Measurements from ENCODE around the gene THG1L. TPM values are rescaled to one million over a fixed set of nuclear protein-coding genes. Genes with fewer than 3 reads are reported as not detected.
"Not testable (repeated sequence)": the region's sequence is repeated elsewhere in the genome, so short reads cannot be mapped to it uniquely, and the experiment has no call there.

Gene THG1L
- 10 to 100 TPM; 28.1 to 30.2 TPM for total RNA-seq

- H3K36me3 Mint-ChIP-seq (ENCODE audit: low read depth) = peaks cover 20% of the 10 kb centered on the region
- intact Hi-C loops (cut with micrococcal nuclease) = loop anchor here (1.0 to 2.0 kb wide), 7 partner anchors 12 to 1725 kb away; partner anchors contain the start of genes CLINT1, LSM11 and MED7
- H3K9me3 Mint-ChIP-seq = peaks cover 2% of the 10 kb centered on the region
Observed at GRCh38 chr5:157731272-157732129, at the start of gene THG1L. THG1L (plus strand) TSS chr5:157731420; CDS start chr5:157731441, 21 bp downstream.

GRCh38 chr5:157682257-157682656 is 49.0 kb upstream of the THG1L start:
- Mint-ChIP-seq H3K4me1 (ENCODE audit: low read depth) (no peaks in the 10 kb centered on the region), H3K27me3 (ENCODE audit: low read depth) (no peaks in the 10 kb centered on the region), H3K36me3 (ENCODE audit: low read depth) (no peaks in the 10 kb centered on the region), H3K4me3 (no peak overlapping the region), H3K9me3 (no peaks in the 10 kb centered on the region), H3K27ac (no peak overlapping the region)
- no peak for DNase-seq
- intact Hi-C loops (cut with micrococcal nuclease) = no loop called here
- CTCF ChIA-PET = interaction anchor here (0.6 to 2.3 kb wide), 2 partner anchors 16 to 61 kb away, joined by 3 to 7 read pairs; partner anchors contain the start of gene LSM11

More at GRCh38 chr5:157731272-157732129, at the start of gene THG1L:
- Mint-ChIP-seq H3K27ac (peak within 1 kb of the TSS; percentile 95), H3K4me3 (peak within 1 kb of the TSS; percentile 97), H3K27me3 (ENCODE audit: low read depth) (no peaks in the 10 kb centered on the region), H3K4me1 (ENCODE audit: low read depth) (peaks cover 25% of the 10 kb centered on the region)
- DNase-seq = peak; percentile 100
- CTCF ChIA-PET = interaction anchor here (0.5 to 2.8 kb wide), 4 partner anchors 10 to 180 kb away, joined by 3 to 25 read pairs (median 4); partner anchors contain the start of gene LSM11

GRCh38 chr5:157686276-157687197 is 44.7 kb upstream of the THG1L start:
- CTCF ChIA-PET; intact Hi-C loops (cut with micrococcal nuclease); H3K4me1 Mint-ChIP-seq (ENCODE audit: low read depth); H3K4me3 Mint-ChIP-seq; H3K36me3 Mint-ChIP-seq (ENCODE audit: low read depth); H3K27ac Mint-ChIP-seq; DNase-seq; H3K27me3 Mint-ChIP-seq (ENCODE audit: low read depth); H3K9me3 Mint-ChIP-seq: not testable (repeated sequence)

GRCh38 chr5:157687198-157687554 is 44.0 kb upstream of the THG1L start:
- no peak for DNase-seq
- CTCF ChIA-PET = no interaction called here
- H3K36me3 Mint-ChIP-seq (ENCODE audit: low read depth) = no peaks in the 10 kb centered on the region
- H3K4me1 Mint-ChIP-seq (ENCODE audit: low read depth) = no peaks in the 10 kb centered on the region
- H3K9me3 Mint-ChIP-seq = peaks cover 6% of the 10 kb centered on the region
- intact Hi-C loops (cut with micrococcal nuclease) = no loop called here
- H3K27me3 Mint-ChIP-seq (ENCODE audit: low read depth) = peaks cover 9% of the 10 kb centered on the region
- H3K27ac Mint-ChIP-seq = no peak overlapping the region
- H3K4me3 Mint-ChIP-seq = no peak overlapping the region

- peaks cover 6% of the 10 kb centered on the region for H3K9me3 Mint-ChIP-seq
- peaks cover 10% of the 10 kb centered on the region for H3K27me3 Mint-ChIP-seq (ENCODE audit: low read depth)
- DNase-seq = peak; percentile 36
- CTCF ChIA-PET = interaction anchor here (0.7 to 2.2 kb wide), 4 partner anchors 20 to 412 kb away, joined by 3 to 8 read pairs (median 4); partner anchors contain the start of gene LSM11
- no peaks in the 10 kb centered on the region for H3K36me3 Mint-ChIP-seq (ENCODE audit: low read depth)
- H3K4me1 Mint-ChIP-seq (ENCODE audit: low read depth) = no peaks in the 10 kb centered on the region
- no peak overlapping the region for H3K4me3 Mint-ChIP-seq
- intact Hi-C loops (cut with micrococcal nuclease) = no loop called here
- no peak overlapping the region for H3K27ac Mint-ChIP-seq
Observed at GRCh38 chr5:157689942-157690689, 41.1 kb upstream of the THG1L start.

GRCh38 chr5:157690690-157691433 is 40.4 kb upstream of the THG1L start:
- no peak overlapping the region for H3K4me3 Mint-ChIP-seq
- DNase-seq = no peak
- H3K27ac Mint-ChIP-seq = no peak overlapping the region
- peaks cover 6% of the 10 kb centered on the region for H3K9me3 Mint-ChIP-seq
- H3K36me3 Mint-ChIP-seq (ENCODE audit: low read depth) = no peaks in the 10 kb centered on the region
- H3K4me1 Mint-ChIP-seq (ENCODE audit: low read depth) = no peaks in the 10 kb centered on the region
- intact Hi-C loops (cut with micrococcal nuclease) = no loop called here
- CTCF ChIA-PET = interaction anchor here (1.1 to 2.2 kb wide), 2 partner anchors 52 to 55 kb away, joined by 4 to 8 read pairs; partner anchors contain the start of gene LSM11
- H3K27me3 Mint-ChIP-seq (ENCODE audit: low read depth) = peaks cover 12% of the 10 kb centered on the region

GRCh38 chr5:157693816-157694215 is 37.4 kb upstream of the THG1L start:
- H3K27ac Mint-ChIP-seq; H3K4me3 Mint-ChIP-seq; DNase-seq; H3K4me1 Mint-ChIP-seq (ENCODE audit: low read depth); H3K36me3 Mint-ChIP-seq (ENCODE audit: low read depth); intact Hi-C loops (cut with micrococcal nuclease): not testable (repeated sequence)
- peaks cover 12% of the 10 kb centered on the region for H3K27me3 Mint-ChIP-seq (ENCODE audit: low read depth)
- peaks cover 16% of the 10 kb centered on the region for H3K9me3 Mint-ChIP-seq
- CTCF ChIA-PET = interaction anchor here (0.9 to 1.2 kb wide), 2 partner anchors 25 to 260 kb away, joined by 3 to 5 read pairs; no protein-coding TSS in a partner anchor

- H3K4me3 Mint-ChIP-seq; H3K27ac Mint-ChIP-seq; H3K36me3 Mint-ChIP-seq (ENCODE audit: low read depth); H3K4me1 Mint-ChIP-seq (ENCODE audit: low read depth); intact Hi-C loops (cut with micrococcal nuclease); DNase-seq: not testable (repeated sequence)
- CTCF ChIA-PET = interaction anchor here (0.7 kb wide), 1 partner anchor 273 kb away, joined by 3 read pairs; no protein-coding TSS in a partner anchor
- peaks cover 10% of the 10 kb centered on the region for H3K27me3 Mint-ChIP-seq (ENCODE audit: low read depth)
- H3K9me3 Mint-ChIP-seq = peaks cover 21% of the 10 kb centered on the region
Observed at GRCh38 chr5:157696154-157696553, 35.1 kb upstream of the THG1L start.

- H3K27ac Mint-ChIP-seq; H3K4me3 Mint-ChIP-seq; CTCF ChIA-PET; DNase-seq; H3K4me1 Mint-ChIP-seq (ENCODE audit: low read depth); H3K36me3 Mint-ChIP-seq (ENCODE audit: low read depth); intact Hi-C loops (cut with micrococcal nuclease); H3K27me3 Mint-ChIP-seq (ENCODE audit: low read depth): not testable (repeated sequence)
- peaks cover 21% of the 10 kb centered on the region for H3K9me3 Mint-ChIP-seq
Observed at GRCh38 chr5:157698674-157699073, 32.5 kb upstream of the THG1L start.

GRCh38 chr5:157703736-157704135 is 27.5 kb upstream of the THG1L start:
- H3K4me1 Mint-ChIP-seq (ENCODE audit: low read depth) = no peaks in the 10 kb centered on the region
- H3K4me3 Mint-ChIP-seq = no peak overlapping the region
- CTCF ChIA-PET = interaction anchor here (0.7 kb wide), 1 partner anchor 84 kb away, joined by 3 read pairs; no protein-coding TSS in a partner anchor
- peaks cover 11% of the 10 kb centered on the region for H3K9me3 Mint-ChIP-seq
- no peak for DNase-seq
- peaks cover 4% of the 10 kb centered on the region for H3K27me3 Mint-ChIP-seq (ENCODE audit: low read depth)
- H3K27ac Mint-ChIP-seq = no peak overlapping the region
- H3K36me3 Mint-ChIP-seq (ENCODE audit: low read depth) = no peaks in the 10 kb centered on the region
- intact Hi-C loops (cut with micrococcal nuclease) = no loop called here

GRCh38 chr5:157708866-157709265 is 22.4 kb upstream of the THG1L start:
- peaks cover 4% of the 10 kb centered on the region for H3K4me1 Mint-ChIP-seq (ENCODE audit: low read depth)
- CTCF ChIA-PET = interaction anchor here (1.3 kb wide), 1 partner anchor 16 kb away, joined by 3 read pairs; no protein-coding TSS in a partner anchor
- H3K9me3 Mint-ChIP-seq = no peaks in the 10 kb centered on the region
- DNase-seq = no peak
- no peak overlapping the region for H3K27ac Mint-ChIP-seq
- H3K27me3 Mint-ChIP-seq (ENCODE audit: low read depth) = peaks cover 10% of the 10 kb centered on the region
- H3K4me3 Mint-ChIP-seq = no peak overlapping the region
- intact Hi-C loops (cut with micrococcal nuclease) = no loop called here
- no peaks in the 10 kb centered on the region for H3K36me3 Mint-ChIP-seq (ENCODE audit: low read depth)

Measured in activated naive CD4-positive, alpha-beta T cell treated with anti-CD3 and anti-CD28 coated beads for 36 hours (primary cell).